OCI-LY7 (cell line): ENCODE results near the gene GJB6.

Experiments
- CTCF ChIP-seq: fragments of 200-600 bp; sonication (generic); conservative IDR thresholded peaks from 2 replicates; pipeline ENCODE4 v1.5.1; 2014; ENCODE audit warnings: mild to moderate bottlenecking, antibody characterized with exemption, low read length, moderate library complexity, mixed read lengths
- EZH2phosphoT487 ChIP-seq: fragments of 200-600 bp; sonication (generic); IDR thresholded peaks from 2 replicates; pipeline ENCODE4 v1.6.1; 2018; ENCODE audit warnings: low read depth, borderline replicate concordance, mild to moderate bottlenecking, mixed run types, antibody characterized with exemption, low read length, moderate library complexity, mixed read lengths

GRCh38 chr13:20174656-20175405 is 57.3 kb downstream of the GJB6 start:
- TF ChIP-seq CTCF (no peak), EZH2phosphoT487 (no peak)
